ENCODE measurements around the gene RFTN2.

The RFTN2 gene

DNA sequence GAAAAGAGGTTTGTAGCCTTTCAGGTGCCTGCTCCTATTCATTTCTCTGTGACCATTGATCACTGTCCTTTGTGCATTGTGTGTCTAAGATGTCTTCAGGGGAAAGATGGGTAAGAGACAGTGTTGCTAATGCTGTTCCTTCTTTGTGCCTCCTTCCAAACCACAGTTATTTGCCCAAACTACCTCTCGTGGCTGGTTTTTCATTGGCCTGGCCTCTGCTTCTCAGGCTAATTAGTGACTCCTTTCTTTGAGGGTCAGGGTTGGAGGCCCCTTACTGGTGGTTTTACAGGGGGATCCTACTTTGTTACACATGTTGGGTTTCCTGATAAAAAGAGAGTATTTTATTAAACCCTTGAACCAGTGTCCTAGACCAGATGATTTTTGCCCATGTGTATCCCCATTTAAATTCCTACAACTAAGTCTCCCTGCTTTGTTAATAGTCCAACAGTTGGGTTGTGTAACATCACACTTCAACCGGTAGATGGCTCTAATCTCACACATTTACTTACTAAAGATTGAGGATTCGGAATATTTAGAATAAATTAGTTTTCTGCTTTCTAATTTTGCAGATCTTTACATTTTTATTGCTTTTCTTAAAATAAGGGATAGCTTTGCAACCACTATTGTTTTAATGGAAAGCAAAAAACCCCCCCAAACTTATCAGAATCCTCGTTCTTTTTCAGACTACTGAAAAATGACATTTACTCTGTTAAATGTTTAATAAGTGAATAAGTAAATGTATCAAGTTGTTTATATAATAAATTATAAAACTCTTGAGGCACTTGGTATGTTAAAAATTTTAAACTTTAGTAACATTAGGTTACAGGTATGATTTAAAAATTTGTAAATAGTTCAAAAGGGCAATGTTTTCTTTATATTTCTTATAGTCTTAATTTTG lies 32.2 kb upstream of the RFTN2 start:
- ATAC-seq (ENCODE audit: insufficient read depth, low read depth) (no peak), DNase-seq (no peak)
- H3K27ac ChIP-seq (ENCODE audit: low read length), result peak overlapping the region; percentile 41
- no peak overlapping the region for H2AFZ ChIP-seq (ENCODE audit: low read depth, low read length)
- H3K9me3 ChIP-seq (ENCODE audit: insufficient read depth, low read length, severe bottlenecking), result no peaks in the 10 kb centered on the region
- TF ChIP-seq, protein P1, sequence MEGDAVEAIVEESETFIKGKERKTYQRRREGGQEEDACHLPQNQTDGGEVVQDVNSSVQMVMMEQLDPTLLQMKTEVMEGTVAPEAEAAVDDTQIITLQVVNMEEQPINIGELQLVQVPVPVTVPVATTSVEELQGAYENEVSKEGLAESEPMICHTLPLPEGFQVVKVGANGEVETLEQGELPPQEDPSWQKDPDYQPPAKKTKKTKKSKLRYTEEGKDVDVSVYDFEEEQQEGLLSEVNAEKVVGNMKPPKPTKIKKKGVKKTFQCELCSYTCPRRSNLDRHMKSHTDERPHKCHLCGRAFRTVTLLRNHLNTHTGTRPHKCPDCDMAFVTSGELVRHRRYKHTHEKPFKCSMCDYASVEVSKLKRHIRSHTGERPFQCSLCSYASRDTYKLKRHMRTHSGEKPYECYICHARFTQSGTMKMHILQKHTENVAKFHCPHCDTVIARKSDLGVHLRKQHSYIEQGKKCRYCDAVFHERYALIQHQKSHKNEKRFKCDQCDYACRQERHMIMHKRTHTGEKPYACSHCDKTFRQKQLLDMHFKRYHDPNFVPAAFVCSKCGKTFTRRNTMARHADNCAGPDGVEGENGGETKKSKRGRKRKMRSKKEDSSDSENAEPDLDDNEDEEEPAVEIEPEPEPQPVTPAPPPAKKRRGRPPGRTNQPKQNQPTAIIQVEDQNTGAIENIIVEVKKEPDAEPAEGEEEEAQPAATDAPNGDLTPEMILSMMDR (IDR thresholded peaks at IDR 0.05; ENCODE audit: borderline replicate concordance, extremely low read depth, low read length, poor library complexity, severe bottlenecking), result peak; percentile 87
- no peak for TF ChIP-seq EZH2 (IDR thresholded peaks at IDR 0.05; ENCODE audit: borderline replicate concordance, low read depth, low read length, severe bottlenecking)
- peak overlapping the region; percentile 96 for H3K4me2 ChIP-seq (ENCODE audit: insufficient read depth, low read length)
- H3K9ac ChIP-seq (ENCODE audit: low read depth, low read length), result peak overlapping the region; percentile 54
- H3K36me3 ChIP-seq (ENCODE audit: insufficient read depth, low read length), result peaks cover 31% of the 10 kb centered on the region
- peaks cover 55% of the 10 kb centered on the region for H3K4me1 ChIP-seq (ENCODE audit: insufficient read depth, low read length)
- peaks cover 52% of the 10 kb centered on the region for H3K79me2 ChIP-seq (ENCODE audit: insufficient read depth, low read length)
- peaks cover 45% of the 10 kb centered on the region for H4K20me1 ChIP-seq (ENCODE audit: insufficient read depth, low read length)
- peak overlapping the region; percentile 86 to 95; a peak in 3 of 4 replicates for H3K4me3 ChIP-seq (ENCODE audit: low read depth in 1 of 2, low read length in 2 of 2)
- no peaks in the 10 kb centered on the region for H3K27me3 ChIP-seq (ENCODE audit: insufficient read depth, low read length, poor library complexity)

DNA sequence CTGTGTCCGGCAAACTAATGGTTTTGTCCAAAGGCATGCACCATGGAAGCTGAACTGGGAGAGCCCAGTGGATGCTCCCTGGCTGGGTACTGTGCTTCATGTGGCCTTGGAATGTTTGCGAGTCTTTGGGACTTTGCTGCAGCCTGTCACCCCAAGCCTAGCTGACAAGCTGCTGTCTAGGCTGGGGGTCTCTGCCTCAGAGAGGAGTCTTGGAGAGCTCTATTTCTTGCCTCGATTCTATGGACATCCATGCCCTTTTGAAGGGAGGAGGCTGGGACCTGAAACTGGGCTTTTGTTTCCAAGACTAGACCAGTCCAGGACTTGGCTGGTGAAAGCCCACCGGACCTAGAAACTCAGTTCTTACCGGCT lies 31.4 kb upstream of the RFTN2 start:
- H3K27ac ChIP-seq (ENCODE audit: low read length), result no peak overlapping the region
- H3K9ac ChIP-seq (ENCODE audit: low read depth, low read length), result peak overlapping the region; percentile 54
- no peak overlapping the region for H2AFZ ChIP-seq (ENCODE audit: low read depth, low read length)
- DNase-seq (no peak), ATAC-seq (ENCODE audit: insufficient read depth, low read depth) (no peak)
- H4K20me1 ChIP-seq (ENCODE audit: insufficient read depth, low read length), result peaks cover 45% of the 10 kb centered on the region
- no peak for TF ChIP-seq EZH2 (IDR thresholded peaks at IDR 0.05; ENCODE audit: borderline replicate concordance, low read depth, low read length, severe bottlenecking)
- TF ChIP-seq, protein P1 (IDR thresholded peaks at IDR 0.05; ENCODE audit: borderline replicate concordance, extremely low read depth, low read length, poor library complexity, severe bottlenecking), result no peak
- H3K4me2 ChIP-seq (ENCODE audit: insufficient read depth, low read length), result peak overlapping the region; percentile 96
- no peaks in the 10 kb centered on the region for H3K27me3 ChIP-seq (ENCODE audit: insufficient read depth, low read length, poor library complexity)
- peaks cover 30% of the 10 kb centered on the region for H3K36me3 ChIP-seq (ENCODE audit: insufficient read depth, low read length)
- H3K9me3 ChIP-seq (ENCODE audit: insufficient read depth, low read length, severe bottlenecking), result no peaks in the 10 kb centered on the region
- H3K4me3 ChIP-seq (ENCODE audit: low read depth in 1 of 2, low read length in 2 of 2), result peak overlapping the region; percentile 86 to 95; a peak in 3 of 4 replicates
- peaks cover 55% of the 10 kb centered on the region for H3K4me1 ChIP-seq (ENCODE audit: insufficient read depth, low read length)
- H3K79me2 ChIP-seq (ENCODE audit: insufficient read depth, low read length), result peaks cover 52% of the 10 kb centered on the region

DNA sequence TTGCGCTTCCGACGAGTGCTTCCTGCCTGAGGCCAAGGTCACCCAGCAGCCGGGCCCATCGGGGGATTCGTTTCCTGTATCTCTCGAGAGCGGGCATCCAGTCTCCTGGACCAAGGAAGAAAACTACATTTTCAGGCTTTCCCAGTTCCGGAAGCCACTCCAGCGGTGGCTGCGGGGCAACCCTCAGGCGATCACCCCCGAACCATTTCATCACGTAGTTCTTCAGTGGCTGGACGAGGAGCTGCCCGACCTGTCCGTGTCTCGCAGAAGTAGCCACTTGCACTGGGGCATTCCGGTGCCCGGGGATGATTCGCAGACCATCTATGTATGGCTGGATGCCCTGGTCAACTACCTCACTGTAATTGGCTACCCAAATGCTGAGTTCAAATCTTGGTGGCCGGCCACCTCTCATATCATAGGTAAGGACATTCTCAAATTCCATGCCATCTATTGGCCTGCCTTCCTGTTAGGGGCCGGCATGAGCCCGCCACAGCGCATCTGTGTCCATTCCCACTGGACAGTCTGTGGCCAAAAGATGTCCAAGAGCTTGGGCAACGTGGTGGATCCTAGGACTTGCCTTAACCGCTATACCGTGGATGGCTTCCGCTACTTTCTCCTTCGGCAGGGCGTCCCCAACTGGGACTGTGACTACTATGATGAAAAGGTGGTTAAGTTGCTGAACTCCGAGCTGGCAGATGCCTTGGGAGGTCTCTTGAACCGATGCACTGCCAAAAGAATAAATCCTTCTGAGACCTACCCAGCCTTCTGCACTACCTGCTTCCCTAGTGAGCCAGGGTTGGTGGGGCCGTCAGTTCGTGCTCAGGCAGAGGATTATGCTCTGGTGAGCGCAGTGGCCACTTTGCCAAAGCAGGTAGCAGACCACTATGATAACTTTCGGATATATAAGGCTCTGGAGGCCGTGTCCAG lies 30.8 kb upstream of the RFTN2 start:
- peak overlapping the region; percentile 64 for H3K27ac ChIP-seq (ENCODE audit: low read length)

More for the DNA sequence above, 30.8 kb upstream of the RFTN2 start:
- Histone ChIP-seq H3K36me3 (ENCODE audit: insufficient read depth, low read length) (peaks cover 24% of the 10 kb centered on the region), H3K4me3 (ENCODE audit: low read depth in 1 of 2, low read length in 2 of 2) (peak overlapping the region; percentile 86 to 95), H3K4me1 (ENCODE audit: insufficient read depth, low read length) (peaks cover 55% of the 10 kb centered on the region), H3K9me3 (ENCODE audit: insufficient read depth, low read length, severe bottlenecking) (no peaks in the 10 kb centered on the region), H3K4me2 (ENCODE audit: insufficient read depth, low read length) (peak overlapping the region; percentile 96), H4K20me1 (ENCODE audit: insufficient read depth, low read length) (peaks cover 41% of the 10 kb centered on the region), H3K9ac (ENCODE audit: low read depth, low read length) (peak overlapping the region; percentile 54), H3K79me2 (ENCODE audit: insufficient read depth, low read length) (peaks cover 52% of the 10 kb centered on the region), H2AFZ (ENCODE audit: low read depth, low read length) (peak overlapping the region; percentile 97), H3K27me3 (ENCODE audit: insufficient read depth, low read length, poor library complexity) (no peaks in the 10 kb centered on the region)
- TF ChIP-seq EZH2 (IDR thresholded peaks at IDR 0.05; ENCODE audit: borderline replicate concordance, low read depth, low read length, severe bottlenecking), result no peak
- TF ChIP-seq, protein P1 (IDR thresholded peaks at IDR 0.05; ENCODE audit: borderline replicate concordance, extremely low read depth, low read length, poor library complexity, severe bottlenecking), result no peak
- peak; percentile 14; the same call in 1 of the 3 replicates for ATAC-seq (ENCODE audit: insufficient read depth, low read depth)
- peak; percentile 26 for DNase-seq
